Spleen (tissue), 7 donors: ENCODE data around the gene CSF2.

Experiments used
- POLR2A ChIP-seq, 3 donors: fragments of 450-650 bp; IDR thresholded peaks; one replicate each; pipeline ENCODE4 v1.5.1; 2017; ENCODE audit warnings: antibody characterized with exemption in 3 of 3, mild to moderate bottlenecking in 1 of 3
- POLR2AphosphoS5 ChIP-seq, 3 donors: sonication (generic); formaldehyde crosslinking; IDR thresholded peaks; one replicate each; pipeline ENCODE4 v1.5.1; 2017; ENCODE audit warnings: antibody characterized with exemption in 3 of 3
- TF ChIP-seq, protein P1 (sequence below), 11 experiments: fragments of 200-600 bp in 7 of 11; fragments of 450-650 bp in 4 of 11; sonication (generic) in 4 of 11; IDR thresholded peaks in 8 of 11; conservative IDR thresholded peaks in 3 of 11; 1 replicate in 7 of 11; 2 replicates in 4 of 11; pipeline versions ENCODE4 v1.4.0 to v1.8.0; 2016 to 2021; ENCODE audit warnings: antibody characterized with exemption in 11 of 11, inconsistent platforms in 4 of 11, mild to moderate bottlenecking in 1 of 11
- donor health status: DM: no; HTN: no; CAD: no; lungs with moderate emphysema.
- donor health status: DM: no; HTN: no; CAD: no.
- donor health status: DM: no; HTN: no; CAD: no.

DNA sequence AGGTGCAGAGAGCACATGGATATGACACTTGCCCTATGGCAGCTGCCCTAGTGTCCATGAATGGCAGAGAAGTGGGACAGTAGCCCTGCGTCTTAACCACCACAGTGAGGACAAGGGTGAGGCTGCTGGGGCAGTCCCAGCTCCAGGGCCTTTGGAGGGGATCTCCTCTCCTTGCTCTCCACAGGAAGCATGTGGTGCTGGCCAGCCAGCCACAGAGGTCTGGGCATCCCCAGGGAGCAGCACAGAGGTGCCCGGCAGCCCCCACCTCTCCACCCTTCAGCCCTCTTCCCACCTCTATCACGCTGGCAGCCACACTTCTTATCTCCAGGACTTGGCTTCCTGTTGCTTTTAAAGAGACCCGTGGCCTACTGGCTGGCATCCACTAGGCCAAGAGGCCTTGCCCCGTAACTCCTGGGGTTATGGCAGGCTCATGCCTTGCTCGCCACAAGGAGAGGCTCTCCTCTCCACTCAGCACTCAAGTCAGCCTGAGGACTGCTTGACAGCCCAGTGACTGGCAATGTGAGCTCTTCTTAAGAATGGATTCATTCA lies 21.9 kb downstream of the CSF2 start:
- TF ChIP-seq POLR2AphosphoS5 (IDR thresholded peaks at IDR 0.05) (no peak), POLR2A (IDR thresholded peaks at IDR 0.05) (no peak)
- TF ChIP-seq, protein P1, sequence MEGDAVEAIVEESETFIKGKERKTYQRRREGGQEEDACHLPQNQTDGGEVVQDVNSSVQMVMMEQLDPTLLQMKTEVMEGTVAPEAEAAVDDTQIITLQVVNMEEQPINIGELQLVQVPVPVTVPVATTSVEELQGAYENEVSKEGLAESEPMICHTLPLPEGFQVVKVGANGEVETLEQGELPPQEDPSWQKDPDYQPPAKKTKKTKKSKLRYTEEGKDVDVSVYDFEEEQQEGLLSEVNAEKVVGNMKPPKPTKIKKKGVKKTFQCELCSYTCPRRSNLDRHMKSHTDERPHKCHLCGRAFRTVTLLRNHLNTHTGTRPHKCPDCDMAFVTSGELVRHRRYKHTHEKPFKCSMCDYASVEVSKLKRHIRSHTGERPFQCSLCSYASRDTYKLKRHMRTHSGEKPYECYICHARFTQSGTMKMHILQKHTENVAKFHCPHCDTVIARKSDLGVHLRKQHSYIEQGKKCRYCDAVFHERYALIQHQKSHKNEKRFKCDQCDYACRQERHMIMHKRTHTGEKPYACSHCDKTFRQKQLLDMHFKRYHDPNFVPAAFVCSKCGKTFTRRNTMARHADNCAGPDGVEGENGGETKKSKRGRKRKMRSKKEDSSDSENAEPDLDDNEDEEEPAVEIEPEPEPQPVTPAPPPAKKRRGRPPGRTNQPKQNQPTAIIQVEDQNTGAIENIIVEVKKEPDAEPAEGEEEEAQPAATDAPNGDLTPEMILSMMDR (IDR thresholded peaks at IDR 0.05 in 8 of 11, conservative IDR thresholded peaks at IDR 0.05 in 3 of 11) = no peak
